ENCODE data around the gene GMEB2.

DNA sequence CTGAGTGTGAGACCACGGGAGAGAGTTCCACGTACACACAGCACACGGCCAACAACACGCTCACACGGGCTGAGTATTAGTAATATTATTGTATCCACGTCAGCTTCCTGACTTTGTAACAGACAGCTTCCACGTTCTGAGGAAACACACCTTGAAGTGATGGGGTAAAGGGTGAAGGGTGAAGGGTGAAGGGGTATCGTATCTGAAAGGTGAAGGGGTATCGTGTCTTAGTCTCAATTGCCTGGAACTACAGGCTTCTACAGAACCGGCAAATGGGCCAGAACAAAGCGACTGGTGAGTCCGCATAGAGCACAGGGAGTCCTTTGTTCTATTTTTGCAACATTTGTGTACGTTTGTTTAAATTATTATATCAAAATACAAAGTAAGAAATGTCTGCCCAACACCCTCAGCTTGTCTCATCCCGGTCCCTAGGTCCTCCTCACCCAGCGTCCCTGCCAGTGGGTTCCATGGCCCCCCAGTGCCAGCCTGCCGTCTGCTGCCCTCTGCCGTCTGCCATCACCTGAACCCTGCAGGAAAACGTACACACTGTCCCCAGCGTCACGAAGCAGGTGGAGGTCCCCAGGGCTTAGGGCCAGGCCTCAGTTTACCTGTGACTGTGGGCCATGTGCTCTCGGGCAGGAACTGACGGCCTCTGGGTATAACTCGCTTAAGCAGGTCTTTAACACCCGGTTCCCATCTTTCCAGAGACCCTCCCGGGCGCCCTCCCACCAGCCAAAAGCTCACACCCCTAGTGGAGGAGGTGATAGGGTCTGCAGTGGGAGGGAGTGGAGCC lies 48.5 kb downstream of the GMEB2 start:
- TF ChIP-seq POLR2AphosphoS5 (IDR thresholded peaks at IDR 0.05; ENCODE audit: borderline replicate concordance, low read depth, low read length) (no peak), EZH2 (IDR thresholded peaks at IDR 0.05) (no peak), FOXP2 (optimal IDR thresholded peaks at IDR 0.05; ENCODE audit: control extremely low read depth, extremely low read length, insufficient read depth) (no peak)

Data from SK-N-MC (cell line).